ENCODE measurements around the gene DAB1. TPM values are rescaled to one million over a fixed set of nuclear protein-coding genes. Genes with fewer than 3 reads are reported as not detected.

The DAB1 gene
- total RNA-seq, 1 donor from 2014 or later: not detected

GRCh38 chr1:57319165-57319564 is 104.7 kb downstream of the DAB1 start:
- no peak for TF ChIP-seq CTCF (conservative IDR thresholded peaks at IDR 0.05; ENCODE audit: low read depth, low read length)
- DNase-seq (ENCODE audit: low read depth): no peak
- H3K4me3 ChIP-seq (ENCODE audit: low read depth, low read length): no peak overlapping the region

- no peak for TF ChIP-seq CTCF (conservative IDR thresholded peaks at IDR 0.05; ENCODE audit: low read depth, low read length)
- DNase-seq (ENCODE audit: low read depth): no peak
- H3K4me3 ChIP-seq (ENCODE audit: low read depth, low read length): no peak overlapping the region
These were observed 107.0 kb downstream of the DAB1 start for GRCh38 chr1:57316861-57317260.

GRCh38 chr1:57316291-57316690 is 107.6 kb downstream of the DAB1 start:
- no peak for DNase-seq (ENCODE audit: low read depth)
- no peak for TF ChIP-seq CTCF (conservative IDR thresholded peaks at IDR 0.05; ENCODE audit: low read depth, low read length)
- H3K4me3 ChIP-seq (ENCODE audit: low read depth, low read length): no peak overlapping the region

GRCh38 chr1:57312869-57313268 is 111.0 kb downstream of the DAB1 start:
- no peak overlapping the region for H3K4me3 ChIP-seq (ENCODE audit: low read depth, low read length)
- DNase-seq (ENCODE audit: low read depth): no peak
- no peak for TF ChIP-seq CTCF (conservative IDR thresholded peaks at IDR 0.05; ENCODE audit: low read depth, low read length)

- no peak for DNase-seq (ENCODE audit: low read depth)
- TF ChIP-seq CTCF (conservative IDR thresholded peaks at IDR 0.05; ENCODE audit: low read depth, low read length): no peak
These were observed 112.4 kb downstream of the DAB1 start for GRCh38 chr1:57311411-57311810.

GRCh38 chr1:57311006-57311405 is 112.9 kb downstream of the DAB1 start:
- no peak for TF ChIP-seq CTCF (conservative IDR thresholded peaks at IDR 0.05; ENCODE audit: low read depth, low read length)
- H3K4me3 ChIP-seq (ENCODE audit: low read depth, low read length): no peak overlapping the region
- DNase-seq (ENCODE audit: low read depth): no peak

More at GRCh38 chr1:57311411-57311810, 112.4 kb downstream of the DAB1 start:
- H3K4me3 ChIP-seq (ENCODE audit: low read depth, low read length): no peak overlapping the region

GRCh38 chr1:57309630-57310029 is 114.2 kb downstream of the DAB1 start:
- no peak overlapping the region for H3K4me3 ChIP-seq (ENCODE audit: low read depth, low read length)
- no peak for TF ChIP-seq CTCF (conservative IDR thresholded peaks at IDR 0.05; ENCODE audit: low read depth, low read length)
- DNase-seq (ENCODE audit: low read depth): no peak

All from epithelial cell of proximal tubule (primary cell).